ENCODE results near the gene PDK1. TPM values are rescaled to one million over a fixed set of nuclear protein-coding genes. Genes with fewer than 3 reads are reported as not detected.

PDK1 gene
- total and polyA plus RNA-seq, 5 experiments from 2014 or later, result 37.1 to 72.6 (median 64.4) TPM

DNA sequence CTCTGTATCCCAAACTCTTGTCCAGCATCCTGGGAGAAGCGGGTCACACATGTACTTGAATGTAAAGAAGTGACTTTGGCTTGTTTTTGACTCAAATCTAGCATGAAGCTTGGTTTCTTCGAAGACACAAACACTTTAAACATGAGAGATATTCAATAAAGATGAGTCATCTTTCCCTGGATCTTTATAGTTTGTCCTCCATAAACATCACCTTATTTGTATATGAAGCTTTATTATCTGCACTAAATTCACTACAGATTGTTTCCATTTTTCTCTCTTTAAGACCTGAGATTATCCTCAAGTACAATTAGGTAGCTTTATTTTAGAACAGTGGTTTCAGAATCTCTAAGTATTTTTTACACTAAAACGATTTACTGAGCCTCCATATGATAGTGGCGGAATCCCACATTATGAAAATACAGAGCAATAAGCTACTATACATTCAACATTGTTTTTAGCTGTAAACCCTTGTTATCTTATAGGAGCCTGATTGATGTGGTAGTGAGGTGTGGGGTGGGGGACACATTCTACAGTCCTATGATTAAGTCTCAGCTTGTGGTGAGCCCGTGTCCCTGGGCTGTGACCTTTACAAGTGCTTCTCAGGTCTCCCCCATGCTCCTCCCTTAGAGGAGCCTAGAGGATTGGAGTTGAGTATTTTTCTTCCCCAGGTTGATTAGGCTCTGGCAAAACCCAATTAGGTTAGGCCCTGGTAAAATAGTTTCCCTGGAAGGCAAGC lies 100.1 kb downstream of the PDK1 start:
- H3K27ac Mint-ChIP-seq, result peak overlapping the region in 1 of 10 donors; percentile 63
- ATAC-seq, result no peak
- peaks cover 4 to 30% (median 24%) of the 10 kb centered on the region in 3 donors for H3K36me3 Mint-ChIP-seq
- POLR2A ChIA-PET, result no interaction called here
- peaks cover 0 to 2% (median 0%) of the 10 kb centered on the region in 4 donors for H3K4me1 Mint-ChIP-seq
- peaks cover 15 to 77% (median 30%) of the 10 kb centered on the region in 9 donors for H3K9me3 Mint-ChIP-seq
- no peak for DNase-seq
- H3K27me3 Mint-ChIP-seq, result peaks cover 0 to 4% (median 0%) of the 10 kb centered on the region in 5 donors
- H3K4me3 Mint-ChIP-seq, result no peak overlapping the region

Other genes with a start within 250 kb of the PDK1 start
- 100 to 1,000 TPM; 119 to 127 TPM for gene ITGA6, start 128.5 kb upstream of the PDK1 start, total RNA-seq
- gene ITGA6, start 128.5 kb upstream of the PDK1 start, polyA plus RNA-seq, result 10 to 100 TPM; 58.4 to 80.0 (median 64.2) TPM
- 1 to 10 TPM; 1.2 to 1.8 TPM for gene RAPGEF4, start 179.8 kb downstream of the PDK1 start, total RNA-seq
- under 1 TPM in 1 of 3 donors, not detected in 2; 0.40 TPM for gene RAPGEF4, start 179.8 kb downstream of the PDK1 start, polyA plus RNA-seq